Hematopoietic multipotent progenitor cell treated with erythropoietin and hydrocortisone succinate and interleukin-3 and kit ligand, for 4 days (in vitro differentiated cells): ENCODE data around the gene SPON1.

Experiments
- DNase-seq: peaks from one replicate; pipeline ENCODE4 v3.0.0-alpha.2; 2015

The SPON1 gene

DNA sequence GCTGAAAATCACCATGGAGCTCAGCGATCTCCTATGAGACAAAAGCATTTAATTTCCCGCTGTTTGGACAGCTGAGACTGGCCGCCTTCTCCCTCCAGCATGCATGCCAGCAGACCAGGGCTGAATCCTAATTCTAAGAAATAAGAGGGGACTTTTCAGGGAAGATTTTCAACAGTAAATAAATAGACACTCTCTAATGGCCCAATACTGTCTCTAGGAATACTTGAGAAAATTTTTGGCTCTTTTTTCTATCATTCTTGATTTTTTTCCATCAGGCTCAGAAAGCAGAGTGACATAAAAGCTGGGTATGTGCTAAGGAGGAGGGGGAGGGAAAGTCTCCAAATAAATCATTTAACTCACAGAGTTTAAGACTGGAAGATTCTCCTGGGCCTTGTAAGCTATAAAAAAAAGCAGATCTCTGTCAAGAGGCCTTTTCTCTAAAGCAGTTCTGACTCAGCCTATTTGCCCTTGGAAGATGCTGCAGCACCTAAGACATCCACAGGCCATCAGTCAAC, 17.6 kb upstream of the SPON1 start:
- DNase-seq: no peak

DNA sequence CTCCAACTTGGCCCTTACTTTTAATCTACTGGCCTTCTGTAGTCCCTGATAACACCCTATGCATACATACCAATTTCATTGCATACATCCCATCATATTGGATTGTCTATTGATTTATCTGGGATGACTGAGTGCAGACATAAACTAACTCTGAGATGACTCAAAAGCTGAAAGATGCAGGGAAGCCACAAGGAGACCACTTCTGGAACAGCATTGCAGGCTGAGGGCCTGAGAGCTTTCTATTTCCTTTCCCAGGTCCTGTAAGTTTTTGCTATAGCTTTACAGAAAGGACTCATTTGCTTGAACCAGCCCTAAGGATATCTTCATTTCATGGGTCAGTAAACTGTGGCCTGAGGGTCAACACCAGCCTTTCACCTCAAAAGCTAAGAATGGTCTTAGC, 15.1 kb upstream of the SPON1 start:
- DNase-seq: no peak

DNA sequence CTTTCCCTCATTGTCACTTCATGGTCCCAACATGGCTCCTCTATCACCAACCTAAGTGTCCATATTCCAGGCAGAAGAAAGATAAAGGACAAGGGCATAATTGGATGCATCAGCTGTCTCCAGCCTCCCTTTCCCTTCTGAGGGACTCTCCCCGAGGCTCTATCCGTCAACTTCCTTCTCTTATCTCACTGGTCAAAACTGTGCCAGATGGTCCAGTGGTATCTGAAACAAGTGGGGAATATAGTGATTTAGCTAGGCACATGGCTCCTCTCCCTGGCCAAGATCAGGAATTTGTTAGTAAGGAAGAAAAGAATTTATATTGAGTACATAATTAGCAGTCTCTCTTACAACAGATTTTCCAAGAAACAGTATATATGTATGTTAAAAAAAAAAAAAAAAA, 12.6 kb upstream of the SPON1 start:
- DNase-seq: no peak

DNA sequence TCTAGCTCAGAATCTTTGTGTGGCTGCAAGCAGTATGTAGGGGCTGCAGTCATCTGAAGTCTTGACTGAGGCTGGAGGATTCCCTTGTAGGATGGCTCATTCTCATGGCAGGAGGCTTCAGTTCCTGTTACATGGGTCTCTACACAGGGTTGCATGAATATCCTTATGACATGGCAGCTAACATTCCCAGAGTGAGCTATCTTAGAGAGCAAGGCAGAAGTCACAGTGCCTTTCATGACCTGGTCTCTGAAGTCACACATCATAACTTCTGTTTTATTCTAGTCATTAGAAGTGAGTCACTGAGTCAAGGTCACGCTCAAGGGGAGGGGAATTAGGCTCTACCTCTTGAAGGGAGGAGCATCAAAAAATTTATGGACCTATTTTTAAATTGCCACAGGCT, 10.3 kb upstream of the SPON1 start:
- no peak for DNase-seq

DNA sequence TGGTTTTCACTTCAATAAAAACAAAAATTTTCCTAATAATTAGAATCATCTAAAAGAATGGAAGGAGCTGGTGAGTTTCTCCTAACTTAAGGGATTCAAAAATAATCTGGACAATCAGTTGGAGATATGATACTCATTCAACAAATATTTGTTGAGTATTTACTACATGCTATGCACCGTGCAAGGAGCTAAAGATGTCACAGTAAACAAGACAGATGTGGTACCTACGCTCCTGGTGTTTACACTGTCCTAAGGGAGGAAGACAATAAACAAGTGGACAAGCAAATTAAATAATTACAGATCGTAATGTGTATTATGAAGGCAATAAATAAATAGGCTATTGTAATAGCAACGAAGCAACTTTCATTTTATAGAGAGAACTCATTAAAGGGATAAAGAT, 9.9 kb upstream of the SPON1 start:
- DNase-seq: no peak

DNA sequence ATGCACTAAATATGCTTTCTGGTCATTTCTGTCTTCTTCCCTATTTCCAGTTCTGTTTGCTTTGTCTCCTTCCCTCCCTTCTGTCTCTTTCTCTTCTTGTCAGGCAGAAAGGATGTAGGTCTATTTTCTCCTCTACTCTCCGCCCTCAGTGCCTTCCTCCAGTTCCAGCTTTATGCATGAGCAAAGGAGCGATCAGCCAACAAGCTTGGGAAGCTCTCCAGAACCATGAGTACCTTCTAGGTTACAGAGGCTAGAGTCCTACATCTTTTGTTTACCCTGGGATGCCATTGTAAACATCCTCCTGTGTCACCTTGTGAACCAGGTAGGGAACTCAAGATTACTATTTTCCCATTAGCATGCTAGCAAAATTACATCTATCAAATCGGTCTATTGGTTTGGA, 7.9 kb upstream of the SPON1 start:
- no peak for DNase-seq

DNA sequence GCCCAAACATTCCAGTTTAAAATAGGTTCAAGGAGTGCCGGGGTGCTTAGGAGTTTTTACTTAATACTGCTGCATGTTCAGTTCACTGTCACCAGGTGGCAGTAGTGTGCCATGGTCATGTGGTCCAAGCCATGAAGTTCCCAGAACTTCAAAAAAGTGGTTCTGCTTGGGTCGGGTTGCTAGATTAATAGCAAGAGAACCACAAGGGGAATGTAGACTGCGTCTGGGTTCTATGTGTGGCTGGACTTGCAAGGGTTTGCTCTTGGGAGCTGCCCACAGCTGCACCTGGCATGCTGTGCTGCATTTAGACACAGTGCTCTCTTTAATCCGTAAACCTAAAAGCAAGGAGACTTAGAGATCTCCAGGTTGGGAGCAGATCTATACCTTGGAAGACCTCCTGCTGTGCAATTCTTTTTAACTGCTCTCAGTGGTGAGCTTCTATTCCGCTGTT, 6.5 kb upstream of the SPON1 start:
- peak; percentile 77 for DNase-seq

DNA sequence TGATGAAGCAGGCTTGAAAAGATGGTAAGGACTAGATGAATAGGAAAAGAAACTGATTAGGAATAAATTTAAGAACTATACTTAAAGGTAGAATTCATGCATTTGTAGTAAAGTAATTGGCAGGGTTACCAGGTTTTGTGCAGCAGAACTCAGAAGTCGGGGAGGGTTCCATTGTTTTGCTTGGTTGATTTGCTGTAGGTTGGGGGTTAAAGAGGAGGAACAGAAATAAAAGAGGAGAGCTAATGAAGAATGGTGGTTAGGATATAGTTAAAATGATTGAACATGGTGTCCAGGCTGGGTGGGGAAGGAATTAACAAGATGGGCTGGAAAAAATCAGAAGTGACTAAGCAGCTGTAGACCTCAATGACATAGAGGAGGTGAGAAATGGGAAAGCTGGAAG, 5.5 kb upstream of the SPON1 start:
- no peak for DNase-seq

DNA sequence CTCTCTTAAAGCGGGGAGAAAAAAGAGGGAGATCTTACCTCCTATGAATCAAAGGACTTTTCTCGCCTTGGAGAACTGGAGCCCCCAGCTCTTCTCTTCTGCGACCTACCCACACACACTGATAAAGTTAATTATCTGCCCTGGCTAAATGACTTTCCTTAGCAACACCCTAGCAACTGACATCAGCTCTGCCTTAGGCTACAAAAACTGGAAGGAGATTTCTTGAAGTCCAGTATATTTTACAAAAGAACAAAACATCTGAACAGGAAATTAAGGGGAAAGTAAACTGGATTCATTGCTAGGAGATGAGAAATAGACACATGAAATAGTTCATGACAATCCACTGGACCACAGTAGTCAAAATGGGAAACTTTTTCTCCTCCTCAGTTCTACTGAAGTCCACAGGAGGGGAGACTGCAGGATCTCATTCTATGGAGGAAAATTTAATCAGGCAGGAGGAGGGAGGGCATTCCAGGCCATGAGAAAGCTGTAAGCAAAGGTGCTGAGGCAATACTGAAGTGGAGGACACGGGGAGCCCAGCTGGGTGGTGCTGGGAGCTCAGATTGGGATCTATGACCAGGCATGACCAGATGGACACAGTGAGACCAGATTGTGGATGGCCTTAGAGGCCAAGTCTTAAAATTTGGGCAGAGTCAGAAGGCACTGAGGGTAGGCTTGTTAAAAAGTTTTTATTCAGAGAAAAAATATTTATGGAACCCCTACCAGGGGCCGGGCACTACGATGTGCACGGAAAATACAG, 3.7 kb upstream of the SPON1 start:
- no peak for DNase-seq

DNA sequence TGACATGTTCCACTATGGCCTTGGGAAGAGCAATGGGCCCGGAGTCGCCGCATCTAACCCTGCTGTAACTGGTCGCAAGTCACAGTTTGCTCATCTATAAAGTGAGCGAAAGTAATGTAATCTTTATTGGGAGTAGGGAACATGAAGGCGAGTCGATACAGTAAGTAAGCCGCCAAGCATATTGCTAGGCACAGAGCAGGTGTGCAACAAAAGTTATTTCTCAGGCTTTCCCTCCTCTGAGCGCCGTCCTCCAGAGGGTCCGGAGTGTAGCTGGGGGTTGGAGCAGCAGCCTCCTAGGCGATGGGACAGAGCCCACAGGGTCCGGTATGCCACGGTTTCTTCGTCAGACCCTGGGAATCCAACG, 343 bp upstream of the SPON1 start:
- DNase-seq: no peak

DNA sequence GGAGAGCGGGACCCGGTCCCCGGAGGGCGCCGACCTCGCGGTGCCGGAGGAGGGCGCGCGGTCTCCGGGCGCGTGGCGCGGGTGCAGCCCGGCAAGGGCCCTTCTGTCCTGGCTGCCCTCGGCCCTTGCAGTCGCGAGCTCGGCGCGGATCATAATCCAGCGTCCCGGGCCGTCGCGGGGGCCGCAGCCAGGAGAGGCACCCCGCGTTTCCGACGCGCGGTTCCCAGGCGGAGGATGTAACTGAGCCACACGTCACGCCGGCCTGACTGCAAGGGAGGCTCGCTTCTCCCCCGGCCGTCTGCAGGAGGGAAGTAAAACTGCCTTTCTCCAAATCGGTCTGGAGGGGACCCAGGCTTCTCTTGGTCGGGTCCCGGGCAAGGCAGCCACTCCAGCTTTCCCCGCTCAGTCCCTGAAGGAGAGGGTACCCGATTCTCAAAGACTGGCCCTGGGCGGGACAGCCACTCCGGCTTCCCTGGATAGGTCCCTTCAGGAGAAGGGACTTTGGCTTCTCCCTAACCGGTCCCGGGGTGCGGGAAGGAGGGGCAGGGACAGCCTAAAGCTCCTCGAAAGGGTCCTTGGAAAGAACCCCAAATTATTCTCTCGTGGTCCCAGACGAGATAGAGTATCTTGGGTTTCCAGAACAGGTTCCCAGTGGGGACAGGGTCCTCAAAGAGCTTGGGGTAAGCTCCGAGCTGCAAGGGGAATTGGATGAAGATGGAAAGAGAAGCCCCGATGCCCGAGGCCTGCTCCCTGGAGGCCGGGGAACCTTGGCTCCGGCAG, 836 bp downstream of the SPON1 start:
- DNase-seq: peak; percentile 40

DNA sequence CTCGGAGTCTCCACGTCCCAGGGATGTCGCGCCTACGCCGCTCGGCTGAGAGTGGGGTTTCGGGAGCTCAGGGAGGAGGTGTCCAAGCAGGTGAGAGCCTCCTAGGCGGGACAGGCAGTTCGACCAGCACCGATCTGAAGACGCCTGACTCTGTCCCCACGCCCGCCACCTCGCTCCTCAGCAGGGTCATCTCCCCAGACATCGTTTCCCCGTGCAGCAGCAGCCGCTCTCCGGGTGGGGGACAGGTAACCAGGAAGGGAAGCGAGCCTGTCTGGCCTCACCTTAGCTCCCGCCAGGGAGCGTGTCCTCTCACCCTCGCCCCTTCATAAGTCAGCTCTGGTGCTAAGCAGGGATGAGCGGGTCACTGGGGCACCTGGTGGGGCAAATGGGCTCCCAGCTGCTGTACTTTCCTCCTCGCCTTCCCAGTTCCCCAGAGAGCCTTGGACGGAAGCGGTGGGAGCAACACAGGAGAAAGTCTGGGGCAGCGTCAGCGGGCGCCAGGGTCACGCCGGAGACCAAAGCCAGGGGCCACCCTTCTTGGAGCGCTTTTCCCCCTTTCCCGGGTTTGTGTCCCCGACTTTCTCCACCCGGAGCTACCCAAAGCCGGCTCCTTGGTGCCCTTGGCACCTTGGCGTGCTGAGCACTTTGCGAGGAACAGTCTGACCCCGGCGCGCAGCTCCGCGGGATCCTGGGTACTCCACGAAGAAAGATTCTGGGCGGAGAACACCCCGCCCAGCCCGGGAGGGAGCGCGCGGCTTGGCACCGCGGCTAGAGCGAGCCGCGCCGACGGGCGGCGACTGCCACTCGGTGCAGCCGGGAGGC, 1.6 kb downstream of the SPON1 start:
- DNase-seq: peak; percentile 24

DNA sequence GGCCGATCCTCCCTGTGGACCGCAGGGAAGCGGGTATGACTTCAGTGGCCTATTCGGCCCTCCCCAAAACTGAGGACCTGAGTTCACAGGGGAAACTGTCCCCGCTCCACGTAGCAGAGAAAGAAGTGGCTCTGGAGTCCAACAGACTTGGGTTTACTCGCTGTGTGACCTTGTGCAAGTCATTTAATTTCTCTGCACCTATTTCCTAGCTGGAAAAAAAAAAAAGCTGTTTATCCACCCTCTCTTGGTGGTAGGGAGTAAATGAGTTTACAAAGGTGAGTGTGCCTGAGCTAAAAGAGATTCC, 2.2 kb downstream of the SPON1 start:
- no peak for DNase-seq

DNA sequence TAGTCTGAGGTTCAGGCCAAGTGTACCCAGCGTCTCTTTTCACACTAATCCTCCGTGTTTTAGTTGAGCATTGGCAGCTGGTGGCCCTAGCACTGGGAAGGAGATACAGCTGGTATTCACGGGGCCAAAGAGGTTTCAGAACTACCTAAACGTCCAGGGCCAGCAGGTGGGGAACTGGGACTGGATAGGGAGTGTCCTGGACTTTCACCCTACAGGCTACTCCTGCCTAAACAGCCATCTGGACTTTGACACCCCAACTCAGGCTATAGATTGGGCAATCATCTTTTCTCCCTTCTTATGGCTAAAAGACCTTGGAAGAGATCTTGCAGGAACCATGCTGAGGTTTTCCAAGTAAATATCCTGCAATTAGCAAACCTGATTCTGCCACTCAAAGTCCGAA, 2.8 kb downstream of the SPON1 start:
- DNase-seq: no peak

DNA sequence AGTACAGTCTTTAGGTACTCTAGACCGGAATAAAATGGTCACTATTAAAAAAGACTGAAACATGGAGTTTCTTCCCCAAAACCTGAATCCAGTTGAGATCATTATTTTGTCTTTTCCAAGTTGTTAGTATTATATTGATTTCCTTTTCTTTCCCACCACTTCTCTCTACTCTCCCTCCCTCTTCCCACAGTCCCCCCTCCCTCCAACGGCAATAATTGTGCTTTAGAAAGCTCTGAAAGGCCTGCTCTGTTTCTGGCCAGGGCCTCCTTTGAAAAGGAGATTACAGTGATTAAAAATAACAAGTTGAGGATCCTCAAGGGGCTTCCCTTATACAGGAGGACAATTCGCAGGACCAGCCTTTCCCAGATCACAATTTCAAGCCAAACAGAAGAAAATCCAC, 3.5 kb downstream of the SPON1 start:
- no peak for DNase-seq

DNA sequence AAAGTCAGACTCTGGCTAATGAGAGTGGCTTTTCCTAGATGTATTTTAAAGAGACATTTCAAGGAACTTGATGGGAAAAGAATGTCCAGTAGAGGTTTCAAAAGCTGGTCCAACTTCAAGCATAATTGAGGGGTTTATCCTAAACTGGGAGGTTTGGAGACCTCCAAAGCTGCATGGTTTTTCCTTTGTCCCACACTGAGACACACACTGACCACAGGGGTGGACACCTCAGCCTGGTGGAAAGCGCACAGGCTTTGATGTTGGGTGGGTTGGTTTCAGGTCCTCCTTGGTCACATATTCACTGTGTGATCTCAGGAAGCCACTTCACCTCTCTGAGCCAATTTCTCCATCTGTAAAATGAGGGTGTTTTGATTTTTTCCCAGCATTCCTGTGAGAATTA, 4.0 kb downstream of the SPON1 start:
- DNase-seq: no peak

DNA sequence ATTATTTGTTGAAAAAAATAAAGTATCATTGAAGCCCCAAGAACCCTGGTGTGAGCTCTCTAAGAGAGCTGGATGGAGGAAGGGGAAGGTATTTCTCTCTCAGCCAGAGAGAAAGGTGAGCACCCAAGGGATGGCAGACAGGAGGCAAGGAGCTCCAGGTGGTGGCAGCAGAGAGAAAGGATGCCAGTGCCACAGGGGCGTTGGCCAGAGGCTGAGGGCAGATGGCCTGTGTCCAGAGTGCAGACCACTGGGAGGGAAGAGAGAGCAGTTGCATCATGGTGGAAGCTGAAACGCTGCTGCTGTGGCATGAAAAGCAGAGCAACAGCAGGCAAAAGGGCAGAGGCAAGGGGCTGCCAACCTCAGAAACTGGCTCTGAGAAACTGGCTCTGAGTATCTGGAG, 8.5 kb downstream of the SPON1 start:
- peak; percentile 10 for DNase-seq

DNA sequence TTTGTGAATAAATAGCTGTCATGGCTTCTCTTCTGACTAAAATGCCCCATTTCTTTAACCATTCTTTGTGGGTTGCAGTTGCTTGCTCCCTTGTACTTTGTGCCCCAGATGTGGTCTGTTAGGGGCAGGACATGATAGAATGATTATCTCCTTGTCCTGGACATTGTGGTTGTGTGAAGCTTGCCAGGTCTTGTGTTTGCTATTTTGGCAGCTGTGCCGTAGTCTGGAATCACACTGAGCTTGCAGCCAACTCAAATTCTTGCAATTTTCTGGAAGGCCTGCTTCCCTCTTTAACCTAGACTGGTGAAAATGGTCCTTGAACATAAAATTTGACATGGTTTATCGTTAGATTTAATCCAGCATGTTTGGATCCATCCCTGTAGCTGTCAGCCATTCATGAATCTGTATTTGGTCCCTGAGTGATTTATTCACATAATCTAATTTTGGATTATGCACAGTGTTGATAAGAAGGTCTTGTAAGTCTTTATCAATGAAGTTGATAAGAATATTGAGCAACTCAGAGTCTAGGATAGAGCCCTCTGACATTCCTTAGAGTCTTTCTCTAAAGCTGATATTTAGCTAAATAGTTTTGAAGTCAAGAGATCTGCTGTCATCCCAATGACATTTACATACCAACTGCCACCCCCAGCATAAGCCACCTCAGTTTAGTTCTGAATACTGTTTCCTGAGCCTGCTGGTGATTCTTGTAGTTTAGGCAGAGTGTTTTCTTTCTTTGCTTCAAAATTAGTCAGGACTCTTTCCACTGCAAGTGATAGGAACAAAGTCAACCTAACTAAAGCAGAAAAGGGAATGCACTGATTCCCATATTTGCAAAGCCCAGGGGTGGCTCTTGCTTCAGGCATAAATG, 9.8 kb downstream of the SPON1 start:
- DNase-seq: no peak

DNA sequence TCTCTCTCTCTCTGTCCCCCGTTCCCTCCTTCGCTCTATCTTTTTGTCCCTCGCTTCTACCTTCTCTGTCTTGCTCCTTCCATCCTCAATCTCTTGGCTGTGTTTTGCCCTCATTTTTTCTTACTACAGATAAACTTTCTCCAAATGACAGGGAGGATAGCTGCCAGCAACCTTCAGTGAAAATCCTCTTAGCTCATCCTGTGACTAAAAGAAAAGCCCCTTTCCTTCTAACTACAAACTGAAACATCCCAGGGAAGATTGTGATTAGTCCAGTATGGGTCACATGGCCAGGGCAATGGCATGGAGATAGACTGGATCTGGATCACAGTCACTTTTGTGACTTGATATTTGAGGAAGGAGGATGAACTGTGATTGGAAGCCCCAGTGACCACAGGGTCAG, 10.4 kb downstream of the SPON1 start:
- DNase-seq: no peak

DNA sequence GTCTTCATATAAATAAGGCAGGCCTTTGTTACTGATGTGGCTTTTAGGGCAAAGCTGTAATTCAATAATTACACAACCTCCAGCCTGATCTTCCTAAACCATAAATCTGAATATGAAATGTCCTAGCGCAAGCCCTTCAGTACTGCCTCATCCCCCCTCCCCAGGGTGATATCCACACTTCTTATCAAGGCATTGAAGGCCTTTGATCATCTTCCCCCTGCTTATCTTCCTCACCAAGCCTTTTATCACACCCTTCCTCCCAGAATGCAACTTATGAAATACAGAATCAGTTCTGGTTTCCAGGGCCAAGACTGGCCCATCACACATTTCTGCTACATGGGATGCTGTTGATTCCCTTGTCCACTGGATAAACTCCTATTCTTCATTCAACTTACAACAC, 12.1 kb downstream of the SPON1 start:
- no peak for DNase-seq

DNA sequence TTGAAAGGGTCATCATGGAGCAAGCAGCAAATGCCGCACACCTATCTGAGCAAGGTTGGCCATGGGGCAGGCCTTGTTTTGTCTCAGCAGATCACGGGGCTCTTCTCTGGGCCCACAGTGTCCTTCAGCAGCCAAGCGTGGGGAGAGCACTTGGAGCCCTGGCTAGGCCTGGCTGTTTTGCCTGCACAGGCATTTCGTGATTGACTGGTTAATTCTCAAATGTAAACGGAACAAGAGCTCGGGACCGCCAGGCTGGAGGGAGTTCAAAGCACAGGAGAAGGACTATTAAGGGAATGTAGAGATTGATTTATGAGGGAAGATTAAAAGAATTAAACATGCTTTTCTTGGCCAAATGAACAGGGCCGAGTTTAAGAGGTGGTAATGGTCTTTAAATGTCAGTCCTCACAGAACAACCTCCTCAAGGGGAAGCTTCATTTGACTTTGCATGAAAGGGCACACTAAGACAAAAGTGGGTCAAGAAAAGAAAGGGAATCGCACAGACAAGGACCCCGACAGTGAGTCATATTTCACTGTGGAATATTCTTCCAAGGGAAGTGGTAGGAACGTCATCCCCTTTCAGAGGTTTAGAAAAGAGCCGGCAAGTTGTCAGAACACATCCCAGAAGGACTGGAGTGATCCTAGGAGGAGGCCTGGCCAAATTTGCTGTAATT, 20.7 kb downstream of the SPON1 start:
- DNase-seq: no peak
